HG03558 (cell line): ENCODE measurements around the gene EFNB2.

Experiments used
- ATAC-seq: cut with Tn5 transposase; IDR thresholded peaks from one replicate; pipeline ENCODE4 v1.9.1; 2021; ENCODE audit warnings: moderate number of reproducible peaks; ENCODE audit not compliant: unreplicated experiment; ENCODE audit errors: extremely low read depth

The EFNB2 gene

DNA sequence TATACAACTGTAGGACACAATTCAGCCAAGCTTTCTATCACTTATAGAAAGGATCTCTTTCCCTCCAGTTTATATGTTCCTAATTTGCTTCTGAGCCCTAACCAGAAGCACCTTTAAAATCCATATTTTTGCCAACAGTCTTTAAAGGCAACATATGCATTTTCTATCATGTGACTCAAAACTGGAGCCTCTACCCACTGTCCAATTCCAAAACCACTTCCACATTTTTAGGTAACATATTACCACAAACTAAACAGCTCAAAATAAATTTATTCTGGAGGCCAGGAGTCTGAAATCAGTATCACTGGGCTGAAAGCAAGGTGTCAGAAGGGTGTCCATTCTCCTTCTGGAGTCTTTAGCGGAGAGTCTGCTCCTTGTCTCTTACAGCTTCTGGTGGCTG lies 15.9 kb upstream of the EFNB2 start:
- ATAC-seq, result no peak

DNA sequence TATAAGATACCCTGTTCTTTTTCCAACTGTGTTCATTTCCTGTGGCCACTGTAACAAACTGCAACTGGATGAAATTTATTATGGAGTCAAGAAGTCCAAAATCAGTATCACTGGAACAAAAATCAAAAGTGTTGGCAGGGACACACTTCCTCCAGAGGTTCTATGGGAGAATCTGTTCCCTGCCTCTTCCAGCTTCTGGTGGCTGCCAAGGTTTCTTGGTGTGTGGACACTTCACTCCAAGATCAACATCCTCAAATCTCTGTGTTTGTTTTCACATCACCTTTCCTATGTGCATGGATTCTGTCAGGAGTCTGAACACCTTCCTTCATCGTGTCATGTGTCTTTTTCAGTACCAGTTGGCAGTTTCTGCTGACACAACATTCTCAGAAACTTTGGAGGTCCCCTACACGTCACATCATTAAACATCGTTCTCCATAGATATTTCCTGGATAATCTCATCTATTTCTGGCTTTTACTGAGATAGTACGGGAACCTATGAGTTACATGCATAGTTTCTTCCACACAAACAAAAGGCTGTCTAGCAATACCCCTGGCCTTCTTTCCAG lies 15.2 kb upstream of the EFNB2 start:
- no peak for ATAC-seq

- no peak for ATAC-seq
Measured at GRCh38 chr13:106548064-106548696, 12.7 kb upstream of the EFNB2 start.

DNA sequence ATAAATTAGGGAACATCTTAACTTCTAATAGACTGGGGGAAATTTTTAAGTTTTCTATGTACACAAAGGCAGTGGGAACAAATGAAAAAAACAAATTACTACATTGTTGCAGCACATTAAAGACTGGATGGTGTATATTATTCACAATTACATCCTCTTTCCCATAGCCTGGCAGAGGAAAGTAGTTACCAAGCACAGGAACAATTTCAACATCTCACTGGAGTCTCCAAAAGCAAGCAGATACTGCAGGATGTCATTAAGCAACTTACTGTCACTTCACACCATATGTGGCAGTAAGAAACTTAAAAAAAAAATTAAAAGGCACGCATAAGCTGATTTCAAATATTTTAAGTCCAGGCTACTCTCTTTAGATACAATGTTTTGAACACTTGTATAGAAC lies 6.4 kb upstream of the EFNB2 start:
- no peak for ATAC-seq

DNA sequence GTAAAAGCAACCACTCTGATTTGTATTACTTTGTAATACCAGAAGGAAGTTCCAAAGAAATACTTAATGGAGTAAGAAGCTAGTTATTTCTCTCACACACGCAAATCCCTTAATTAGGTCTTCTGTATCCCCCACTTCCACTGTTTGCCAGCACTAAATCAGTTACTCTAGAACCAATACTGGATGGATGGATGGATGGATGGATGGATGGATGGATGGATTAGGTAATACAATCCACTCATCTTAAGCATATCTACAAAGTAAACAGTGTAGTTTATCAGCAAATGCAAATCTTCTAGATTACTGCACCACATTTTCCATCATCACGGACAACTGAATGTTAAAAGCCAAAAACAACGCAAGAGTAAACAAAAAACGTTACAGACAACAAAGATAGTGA lies 5.2 kb upstream of the EFNB2 start:
- ATAC-seq, result no peak

DNA sequence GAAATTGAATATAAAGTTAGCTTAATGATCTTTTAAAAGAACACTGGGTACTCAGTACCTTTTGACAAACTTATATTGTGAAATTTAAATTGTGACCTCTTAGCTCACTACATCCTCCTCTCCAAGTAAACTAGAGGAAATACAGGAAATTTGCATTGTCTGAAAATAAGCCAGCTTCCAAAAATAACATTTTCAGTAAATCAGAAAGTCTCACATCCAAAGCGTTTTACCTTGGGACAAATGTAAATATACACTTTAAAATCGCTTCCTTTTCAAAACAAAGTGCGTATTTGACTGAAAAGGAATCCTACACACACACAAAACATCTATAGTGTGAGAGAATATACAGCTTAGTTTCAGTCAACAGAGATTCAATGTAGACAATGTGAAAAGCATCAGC lies 2.1 kb upstream of the EFNB2 start:
- ATAC-seq, result no peak

DNA sequence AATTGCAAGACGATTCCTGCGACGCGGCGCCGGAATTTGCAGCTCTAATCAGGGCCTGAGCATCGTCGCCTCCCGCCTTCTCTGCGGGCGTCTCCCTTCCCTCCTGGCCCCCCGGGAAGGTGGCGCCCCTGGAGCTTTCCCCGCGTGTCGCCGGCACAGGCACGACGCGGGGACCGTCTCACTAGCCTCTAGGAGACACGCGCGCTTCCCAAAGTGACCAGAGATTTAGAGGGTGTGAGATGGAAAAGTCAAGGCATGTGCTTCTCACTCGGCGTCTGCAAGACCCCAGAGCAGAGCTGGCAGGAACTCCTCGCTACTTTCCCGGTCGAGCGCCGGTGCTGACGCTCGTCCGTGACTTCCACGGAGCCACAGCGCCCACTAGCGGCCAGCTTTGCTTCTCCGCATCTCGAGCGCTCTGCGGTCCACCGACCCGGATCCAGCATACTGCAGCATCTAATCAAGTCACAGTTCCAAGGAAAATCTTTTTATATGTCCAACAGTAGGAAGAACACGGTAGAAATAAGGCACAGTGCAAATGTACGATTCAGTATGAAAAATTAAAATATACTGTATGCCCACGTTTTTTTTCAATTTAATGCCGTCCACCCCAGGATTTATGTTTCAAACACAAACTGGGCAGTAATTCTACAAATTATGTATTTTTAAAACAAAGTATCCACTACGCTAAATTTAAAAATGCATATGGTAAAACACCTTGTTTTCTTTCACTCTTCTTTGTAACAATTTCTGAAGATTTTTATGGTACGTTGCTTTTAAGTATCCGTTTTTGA lies 977 bp upstream of the EFNB2 start:
- peak; percentile 21 for ATAC-seq

GRCh38 chr13:106534639-106535551 lies 567 bp downstream of the EFNB2 start:
- peak; percentile 13 for ATAC-seq

DNA sequence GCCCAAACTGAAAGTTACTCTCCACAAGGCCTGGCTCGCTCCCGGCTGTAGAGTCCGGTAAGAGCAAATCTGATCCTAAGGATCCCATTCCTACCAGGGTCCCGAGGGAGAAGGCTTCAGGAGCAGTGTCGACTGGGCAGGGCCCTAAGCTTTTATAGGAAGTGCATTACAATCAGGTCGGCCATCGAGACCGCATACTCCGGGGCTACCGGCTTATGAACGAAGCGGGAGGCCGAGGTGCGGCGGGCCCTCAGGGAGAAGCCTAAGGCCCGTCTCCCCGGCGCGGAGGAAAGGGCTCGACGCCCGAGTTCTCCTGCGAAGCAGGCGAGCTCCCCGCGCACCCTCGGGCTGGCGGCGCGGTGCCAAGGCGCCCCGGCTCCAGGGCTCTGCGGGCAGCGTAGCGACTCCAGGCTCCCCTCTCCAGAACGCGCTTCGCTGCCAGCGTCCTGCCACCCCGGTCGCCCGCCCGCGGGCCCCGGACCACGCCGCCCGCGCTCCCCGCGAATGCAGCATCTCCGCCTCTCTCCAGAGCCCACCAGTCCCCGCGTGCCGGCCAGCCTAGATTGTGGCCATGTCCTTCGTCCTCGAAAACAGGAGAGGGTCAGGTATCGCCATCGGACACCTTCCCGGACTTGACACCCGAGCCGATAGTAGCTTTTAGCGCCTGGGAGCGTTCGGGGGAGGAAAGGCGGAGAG lies 1.4 kb downstream of the EFNB2 start:
- no peak for ATAC-seq

- ATAC-seq, result no peak
Measured at GRCh38 chr13:106533101-106533942, 2.1 kb downstream of the EFNB2 start.

- no peak for ATAC-seq
Measured at GRCh38 chr13:106532111-106532929, 3.1 kb downstream of the EFNB2 start.

- no peak for ATAC-seq
Measured at GRCh38 chr13:106530980-106531481, 4.4 kb downstream of the EFNB2 start.

GRCh38 chr13:106530171-106530851 lies 5.2 kb downstream of the EFNB2 start:
- ATAC-seq, result no peak

- no peak for ATAC-seq
Measured at GRCh38 chr13:106529415-106530170, 5.9 kb downstream of the EFNB2 start.

GRCh38 chr13:106528718-106529414 lies 6.6 kb downstream of the EFNB2 start:
- ATAC-seq, result no peak

DNA sequence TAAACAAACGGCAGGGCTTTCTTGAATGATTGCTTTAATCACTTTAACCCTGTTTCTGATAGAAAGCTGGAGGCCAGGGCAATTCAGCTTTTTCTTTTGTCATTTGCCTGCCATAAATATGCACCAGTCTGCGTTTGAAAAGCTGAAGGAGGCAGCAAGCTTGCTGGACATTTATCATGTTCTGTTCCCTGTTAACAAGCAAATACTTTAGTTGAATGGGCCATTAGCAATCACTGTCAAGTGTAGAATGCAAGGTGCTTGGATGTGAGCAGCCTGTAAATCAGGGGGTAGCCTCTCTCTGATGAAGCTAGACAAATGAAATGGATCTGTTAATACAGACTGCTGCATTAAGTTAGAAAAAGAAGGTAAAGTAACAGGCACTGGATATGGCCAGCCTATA lies 7.6 kb downstream of the EFNB2 start:
- ATAC-seq, result no peak
